ENCODE results near the gene EFR3B.

Gene EFR3B

DNA sequence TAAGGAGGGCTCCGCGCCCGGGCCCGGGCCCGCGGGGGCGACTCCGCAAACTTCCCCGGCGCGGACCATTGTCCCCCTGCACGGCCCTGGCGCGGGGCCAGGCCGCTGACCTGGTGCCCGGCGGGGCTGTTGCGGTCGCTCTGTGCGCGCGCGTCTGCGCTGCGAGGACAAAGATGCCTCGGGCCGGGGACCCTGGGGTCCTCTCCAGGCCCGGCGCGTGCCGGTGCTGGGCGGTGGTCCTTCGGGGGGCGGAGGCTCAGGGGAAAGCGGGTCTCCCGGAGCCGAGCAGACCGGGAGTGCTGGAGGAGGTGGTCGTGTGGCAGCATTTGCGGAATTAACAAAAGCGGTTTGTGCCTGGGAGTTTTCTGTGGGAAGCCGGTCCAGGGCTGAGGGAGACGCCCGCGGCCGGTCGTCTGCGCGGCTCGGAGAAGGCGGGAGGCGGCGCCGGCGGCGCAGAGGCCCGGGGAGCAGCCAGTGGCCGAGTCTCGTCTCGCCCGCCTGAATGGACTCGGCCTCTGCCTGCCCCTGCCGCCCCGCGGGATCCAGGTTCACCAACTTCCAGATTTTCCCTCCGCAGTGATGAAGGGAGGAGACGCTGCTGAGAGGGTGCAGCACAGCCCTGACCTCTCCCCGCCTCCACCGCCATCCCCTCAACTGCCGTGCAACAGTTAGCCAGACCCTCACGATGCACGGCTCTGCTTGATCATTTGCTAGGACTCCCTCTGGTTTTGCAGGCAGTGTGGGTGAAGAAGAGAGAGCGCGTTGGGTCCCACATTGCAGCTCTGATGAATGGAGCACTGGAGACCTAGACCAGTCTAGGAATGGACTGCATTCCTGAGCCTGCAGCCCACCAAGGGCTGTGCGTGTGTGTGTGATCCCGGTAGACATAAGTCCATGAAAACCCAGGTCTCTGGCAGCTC lies 705 bp downstream of the EFR3B start:
- POLR2A ChIA-PET = interaction anchor here (0.6 kb wide), 1 partner anchor 377 kb away, joined by 4 read pairs; no protein-coding TSS in a partner anchor
- CTCF ChIA-PET = interaction anchor here (1.2 to 1.6 kb wide), 2 partner anchors 11 to 67 kb away, joined by 5 to 6 read pairs; no protein-coding TSS in a partner anchor
- peak; percentile 42 for DNase-seq (ENCODE audit: extremely low spot score)
- no peak for TF ChIP-seq CTCF (IDR thresholded peaks at IDR 0.05; ENCODE audit: control extremely low read depth, extremely low read depth, low read depth, missing control alignments)

DNA sequence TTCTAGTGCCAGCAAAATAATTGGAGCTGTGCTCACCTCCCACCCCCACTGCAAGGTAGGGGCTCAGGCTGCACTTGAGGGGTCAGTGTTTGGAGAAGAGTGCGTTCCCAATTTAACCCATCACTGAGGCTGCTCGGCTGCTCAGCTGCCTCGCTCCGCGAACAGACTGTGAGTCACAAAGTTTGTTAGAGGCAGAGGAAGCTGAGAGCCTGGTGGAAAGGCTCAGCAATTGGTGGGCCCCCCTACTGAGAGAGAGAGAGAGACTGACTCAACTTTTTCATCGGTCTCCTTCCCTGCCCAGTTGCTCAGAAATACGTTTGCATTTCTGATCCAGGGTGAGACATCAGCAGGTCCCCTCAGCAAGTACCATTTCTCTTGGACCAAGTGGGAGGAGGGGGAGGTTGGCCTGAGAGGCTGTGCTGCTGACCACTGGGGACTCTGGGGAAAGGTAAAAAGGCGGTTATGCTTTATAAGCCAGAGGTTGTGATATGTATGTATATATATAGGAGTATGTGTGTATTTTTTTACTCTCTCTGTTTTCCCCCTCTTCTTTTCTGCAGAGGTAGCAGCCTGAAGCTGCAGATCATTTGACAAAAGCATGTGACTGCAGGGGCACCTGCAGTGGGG lies 1.5 kb downstream of the EFR3B start:
- POLR2A ChIA-PET = interaction anchor here (0.6 kb wide), 1 partner anchor 376 kb away, joined by 4 read pairs; no protein-coding TSS in a partner anchor
- no peak for TF ChIP-seq CTCF (IDR thresholded peaks at IDR 0.05; ENCODE audit: control extremely low read depth, extremely low read depth, low read depth, missing control alignments)
- DNase-seq (ENCODE audit: extremely low spot score) = no peak
- CTCF ChIA-PET = interaction anchor here (1.5 kb wide), 1 partner anchor 40 kb away, joined by 3 read pairs; no protein-coding TSS in a partner anchor

GRCh38 chr2:25044011-25044410 lies 2.1 kb downstream of the EFR3B start:
- no peak for TF ChIP-seq CTCF (IDR thresholded peaks at IDR 0.05; ENCODE audit: control extremely low read depth, extremely low read depth, low read depth, missing control alignments)
- ChIA-PET CTCF (interaction anchor here (1.5 kb wide), 1 partner anchor 39 kb away, joined by 3 read pairs; no protein-coding TSS in a partner anchor), POLR2A (interaction anchor here (0.6 kb wide), 1 partner anchor 80 kb away, joined by 5 read pairs; no protein-coding TSS in a partner anchor)

GRCh38 chr2:25044990-25045389 lies 3.1 kb downstream of the EFR3B start:
- TF ChIP-seq CTCF (IDR thresholded peaks at IDR 0.05; ENCODE audit: control extremely low read depth, extremely low read depth, low read depth, missing control alignments) = no peak
- CTCF ChIA-PET = interaction anchor here (1.3 to 1.5 kb wide), 2 partner anchors 12 to 38 kb away, joined by 3 to 5 read pairs; no protein-coding TSS in a partner anchor
- POLR2A ChIA-PET = no interaction called here
- DNase-seq (ENCODE audit: extremely low spot score) = no peak

More at GRCh38 chr2:25044011-25044410, 2.1 kb downstream of the EFR3B start:
- DNase-seq (ENCODE audit: extremely low spot score) = no peak

GRCh38 chr2:25049422-25049821 lies 7.5 kb downstream of the EFR3B start:
- CTCF ChIA-PET = interaction anchor here (1.5 kb wide), 1 partner anchor 8 kb away, joined by 3 read pairs; no protein-coding TSS in a partner anchor
- TF ChIP-seq CTCF (IDR thresholded peaks at IDR 0.05; ENCODE audit: control extremely low read depth, extremely low read depth, low read depth, missing control alignments) = no peak

GRCh38 chr2:25050128-25050527 lies 8.3 kb downstream of the EFR3B start:
- ChIA-PET CTCF (interaction anchor here (0.8 to 1.5 kb wide), 5 partner anchors 9 to 39 kb away, joined by 3 to 4 read pairs (median 3); no protein-coding TSS in a partner anchor), POLR2A (no interaction called here)
- DNase-seq (ENCODE audit: extremely low spot score) = peak; percentile 35
- TF ChIP-seq CTCF (IDR thresholded peaks at IDR 0.05; ENCODE audit: control extremely low read depth, extremely low read depth, low read depth, missing control alignments) = no peak

More at GRCh38 chr2:25049422-25049821, 7.5 kb downstream of the EFR3B start:
- no peak for DNase-seq (ENCODE audit: extremely low spot score)
- POLR2A ChIA-PET = no interaction called here

All from GM10248 (cell line).